ENCODE data around the gene CYP2A6.
"Not testable (repeated sequence)": the region's sequence is repeated elsewhere in the genome, so short reads cannot be mapped to it uniquely, and the experiment has no call there.

Gene CYP2A6

DNA sequence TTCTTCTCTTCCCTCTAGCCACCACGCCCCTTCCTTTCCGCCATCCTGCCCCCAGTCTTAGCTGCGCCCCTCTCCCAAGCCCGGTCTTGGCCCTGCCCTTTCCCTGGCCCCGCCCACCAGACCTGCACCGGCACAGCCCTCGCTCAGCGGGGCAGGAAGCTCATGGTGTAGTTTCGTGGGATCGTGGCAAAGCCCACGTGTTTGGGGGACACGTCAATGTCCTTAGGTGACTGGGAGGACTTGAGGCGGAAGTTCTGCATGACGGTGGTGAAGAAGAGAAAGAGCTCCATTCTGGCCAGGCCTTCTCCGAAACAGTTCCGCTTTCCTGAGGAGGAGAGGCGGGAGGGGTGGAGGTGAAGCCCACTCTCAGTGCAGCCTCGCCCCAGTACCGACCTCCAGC, 6.6 kb downstream of the CYP2A6 start:
- not testable (repeated sequence) for DNase-seq

DNA sequence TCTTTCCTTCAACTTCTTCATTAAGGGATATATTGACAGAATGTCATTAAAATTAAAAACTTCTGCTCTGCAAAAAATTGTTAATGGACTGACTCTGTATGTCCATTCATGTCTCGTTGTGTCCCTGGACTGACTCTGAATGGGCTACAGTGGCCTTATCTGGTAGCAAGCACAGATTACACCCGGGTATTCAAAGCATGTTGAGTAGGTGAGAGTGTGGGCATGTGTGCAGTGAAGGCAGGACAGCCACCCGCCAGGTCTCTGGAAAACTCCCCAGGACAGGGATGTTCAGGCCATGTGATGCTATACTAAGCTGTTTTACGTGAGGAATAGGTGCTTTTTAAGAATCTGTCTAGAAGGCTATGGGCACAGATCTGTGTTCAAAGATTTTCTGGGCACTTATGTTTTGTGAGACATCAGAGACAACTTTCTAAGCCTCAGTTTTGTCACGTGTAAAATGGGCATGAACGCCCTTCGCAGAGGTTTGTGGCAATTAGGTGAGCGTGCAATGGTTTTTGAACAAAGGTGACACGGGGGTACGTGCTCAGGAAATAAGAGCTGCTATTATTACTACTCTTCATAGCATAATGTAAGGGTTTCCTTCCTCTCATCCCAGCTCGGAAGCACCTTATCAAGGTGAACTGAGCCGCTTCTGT, 7.1 kb downstream of the CYP2A6 start:
- DNase-seq = not testable (repeated sequence)

GRCh38 chr19:40842012-40842411, 8.2 kb downstream of the CYP2A6 start:
- DNase-seq = not testable (repeated sequence)

DNA sequence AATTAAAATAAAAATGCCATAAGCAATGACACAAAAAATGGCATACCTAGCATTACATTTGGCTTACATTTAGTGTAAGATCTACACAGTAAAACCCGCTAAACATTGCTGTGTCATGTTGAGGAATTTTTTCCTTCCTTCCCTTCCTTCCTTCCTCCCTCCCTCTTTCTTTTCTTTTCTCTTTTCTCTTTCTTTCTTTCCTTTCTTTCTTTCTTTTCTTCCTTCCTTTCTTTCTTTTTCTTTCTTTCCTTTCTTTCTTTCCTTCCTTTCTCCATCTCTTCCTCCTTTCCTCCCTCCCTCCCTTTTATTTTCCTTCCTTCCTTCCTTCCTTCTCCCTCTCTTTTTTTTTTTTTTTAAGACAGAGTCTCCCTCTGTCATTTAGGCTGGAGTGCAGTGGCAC, 11.8 kb downstream of the CYP2A6 start:
- DNase-seq = not testable (repeated sequence)

- no peak for DNase-seq
These were observed 13.4 kb downstream of the CYP2A6 start for GRCh38 chr19:40836754-40837429.

- DNase-seq = not testable (repeated sequence)
These were observed 16.3 kb downstream of the CYP2A6 start for GRCh38 chr19:40833728-40834533.

GRCh38 chr19:40832431-40832790, 17.8 kb downstream of the CYP2A6 start:
- not testable (repeated sequence) for DNase-seq

DNA sequence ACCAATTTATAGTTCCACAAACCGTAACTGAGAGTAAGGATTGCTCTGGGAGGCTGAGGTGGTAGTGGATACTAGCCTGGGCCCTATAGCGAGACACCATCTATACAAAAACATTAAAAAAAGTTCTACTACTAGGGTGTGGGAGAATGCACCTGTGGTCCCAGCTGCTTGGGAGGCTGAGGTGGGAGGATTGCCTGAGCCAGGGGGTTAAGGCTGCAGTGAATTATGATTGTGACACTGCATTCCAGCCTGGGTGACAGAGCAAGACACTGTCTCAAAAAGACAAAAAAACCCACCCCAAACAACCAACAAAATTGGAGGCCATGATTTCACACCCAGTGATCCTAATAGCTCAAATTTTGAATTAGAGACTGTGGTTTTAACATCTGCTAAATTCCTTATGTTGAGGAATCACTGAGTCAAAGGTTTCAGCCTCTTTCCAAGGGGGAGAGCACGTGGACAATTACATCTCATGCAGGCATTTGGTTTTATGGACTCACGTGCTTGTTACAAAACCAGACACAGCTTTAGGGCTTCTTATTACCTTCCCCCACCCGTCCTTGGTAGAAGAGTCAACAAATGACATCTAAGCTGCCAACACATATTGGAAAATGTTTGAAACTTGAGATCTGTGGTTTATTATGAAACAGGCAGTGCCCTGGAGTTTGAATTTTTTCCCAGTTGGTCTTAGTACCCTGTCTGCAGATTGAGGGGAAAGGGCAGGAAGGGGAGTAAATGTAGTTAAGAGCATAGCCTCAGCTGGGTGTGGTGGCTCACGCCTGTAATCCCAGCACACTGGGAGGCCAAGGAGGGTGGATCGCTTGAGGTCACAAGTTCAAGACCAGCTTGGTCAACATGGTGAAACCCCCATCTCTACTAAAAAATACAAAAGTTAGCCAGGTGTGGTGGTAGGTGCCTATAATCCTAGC, 18.5 kb downstream of the CYP2A6 start:
- peak; percentile 93 for DNase-seq

GRCh38 chr19:40830741-40831140, 19.5 kb downstream of the CYP2A6 start:
- not testable (repeated sequence) for DNase-seq

- DNase-seq = no peak
These were observed 21.0 kb downstream of the CYP2A6 start for GRCh38 chr19:40829205-40829604.

- no peak for DNase-seq
These were observed 22.6 kb downstream of the CYP2A6 start for GRCh38 chr19:40827386-40828247.

DNA sequence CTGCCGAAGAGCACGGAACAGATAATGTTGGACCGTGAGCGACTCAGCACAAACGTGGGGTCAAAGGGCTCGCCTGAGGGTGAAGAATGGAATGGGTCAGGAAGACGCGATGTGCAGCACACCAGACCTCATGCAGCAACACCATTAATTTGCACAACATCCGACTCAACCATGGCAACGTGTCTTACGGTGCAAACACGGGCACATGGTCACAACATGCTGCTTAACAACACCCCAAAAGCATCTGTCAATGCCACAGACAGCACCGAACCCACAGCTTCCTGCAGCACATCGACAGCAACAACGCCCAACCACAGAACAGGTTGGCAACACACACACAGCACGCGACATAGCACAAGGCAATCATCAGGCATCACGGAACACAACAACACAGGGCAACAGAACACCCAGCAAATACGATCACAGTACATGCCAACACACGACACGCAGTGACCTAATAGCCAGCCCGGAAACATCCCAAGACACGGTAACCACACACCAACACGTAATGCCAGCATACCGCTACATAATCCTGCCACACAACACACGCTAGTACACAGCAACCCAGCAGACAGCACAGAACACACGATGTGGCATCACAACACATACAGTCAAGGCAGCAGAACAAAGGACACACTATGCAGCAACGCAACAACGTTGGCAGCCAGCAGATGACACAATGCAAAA, 23.4 kb downstream of the CYP2A6 start:
- not testable (repeated sequence) for DNase-seq

DNA sequence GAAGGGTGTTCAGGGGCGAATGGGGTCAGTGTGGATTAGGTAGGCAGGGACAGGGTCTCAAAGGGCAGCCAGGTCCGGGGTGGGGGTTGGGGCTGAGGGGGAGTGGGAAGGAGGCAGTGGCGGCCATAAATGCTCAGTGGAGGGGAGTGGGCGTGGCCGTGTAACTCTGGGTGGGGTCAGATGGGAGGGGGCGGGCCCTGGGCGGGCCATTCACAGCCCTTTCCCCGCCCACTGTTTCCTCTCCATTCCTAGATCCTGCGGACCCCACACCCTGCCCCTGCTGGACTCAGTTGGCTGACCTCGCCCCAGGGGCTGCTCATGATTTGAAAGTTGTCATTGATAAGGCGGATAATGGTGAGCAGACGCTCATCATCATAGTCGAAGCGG, 23.9 kb downstream of the CYP2A6 start:
- DNase-seq = not testable (repeated sequence)

- DNase-seq = not testable (repeated sequence)
These were observed 24.7 kb downstream of the CYP2A6 start for GRCh38 chr19:40825460-40826095.

DNA sequence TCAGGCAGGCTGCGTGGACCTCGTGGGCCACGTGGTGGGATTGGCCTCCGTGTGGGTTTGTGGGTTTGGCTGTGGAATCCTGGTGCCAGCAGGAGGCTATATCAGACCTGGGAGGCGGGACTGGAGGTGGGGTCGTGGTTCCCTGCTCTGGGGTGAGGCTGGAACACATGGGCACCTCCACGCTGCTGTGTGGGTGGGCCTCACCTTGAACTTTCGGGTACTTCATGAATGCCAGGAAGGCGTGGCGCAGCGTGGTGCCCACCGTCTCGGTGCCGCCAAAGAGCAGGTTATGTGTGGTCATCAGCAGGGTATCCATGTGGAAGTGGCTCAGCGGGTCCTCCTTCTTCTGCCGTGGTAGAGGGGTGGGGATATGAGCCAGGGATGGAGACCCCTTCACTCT, 25.3 kb downstream of the CYP2A6 start:
- not testable (repeated sequence) for DNase-seq

DNA sequence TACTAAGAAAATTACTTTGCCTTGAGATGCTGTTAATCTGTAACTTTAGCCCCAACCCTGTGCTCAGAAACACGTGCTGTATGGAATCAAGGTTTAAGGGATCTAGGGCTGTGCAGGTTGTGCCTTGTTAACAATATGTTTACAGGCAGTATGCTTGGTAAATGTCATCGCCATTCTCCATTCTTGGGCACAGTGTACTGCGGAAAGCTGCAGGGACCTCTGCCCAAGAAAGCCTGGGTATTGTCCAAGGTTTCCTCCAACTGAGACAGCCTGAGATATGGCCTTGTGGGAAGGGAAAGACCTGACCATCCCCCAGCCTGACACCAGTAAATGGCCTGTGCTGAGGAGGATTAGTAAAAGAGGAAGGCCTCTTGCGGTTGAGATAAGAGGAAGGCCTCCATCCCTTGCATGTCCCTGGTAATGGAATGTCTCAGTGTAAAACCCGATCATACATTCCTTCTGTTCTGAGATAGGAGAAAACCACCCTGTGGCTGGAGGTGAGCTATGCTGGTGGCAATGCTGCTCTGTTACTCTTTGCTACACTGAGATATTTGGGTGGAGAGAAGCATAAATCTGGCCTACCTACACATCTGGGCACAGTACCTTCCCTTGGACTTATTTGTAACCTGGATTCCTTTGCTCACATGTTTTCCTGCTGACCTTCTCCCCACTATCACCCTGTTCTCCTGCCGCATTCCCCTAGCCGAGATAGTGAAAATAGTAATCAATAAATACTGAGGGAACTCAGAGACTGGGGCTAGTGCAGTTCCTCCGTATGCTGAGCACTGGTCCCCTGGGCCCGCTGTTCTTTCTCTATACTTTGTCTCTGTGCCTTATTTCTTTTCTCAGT, 27.3 kb downstream of the CYP2A6 start:
- peak; percentile 39 for DNase-seq

GRCh38 chr19:40822161-40822560, 28.1 kb downstream of the CYP2A6 start:
- DNase-seq = no peak

- not testable (repeated sequence) for DNase-seq
These were observed 30.6 kb downstream of the CYP2A6 start for GRCh38 chr19:40819479-40820234.
